CD1c-positive myeloid dendritic cell (primary cell): Measurements from ENCODE around the gene LYSMD3.

Experiments used
- DNase-seq: peaks from one replicate; pipeline ENCODE4 v3.0.0-alpha.2; 2016; ENCODE audit errors: extremely low spot score

The LYSMD3 gene

DNA sequence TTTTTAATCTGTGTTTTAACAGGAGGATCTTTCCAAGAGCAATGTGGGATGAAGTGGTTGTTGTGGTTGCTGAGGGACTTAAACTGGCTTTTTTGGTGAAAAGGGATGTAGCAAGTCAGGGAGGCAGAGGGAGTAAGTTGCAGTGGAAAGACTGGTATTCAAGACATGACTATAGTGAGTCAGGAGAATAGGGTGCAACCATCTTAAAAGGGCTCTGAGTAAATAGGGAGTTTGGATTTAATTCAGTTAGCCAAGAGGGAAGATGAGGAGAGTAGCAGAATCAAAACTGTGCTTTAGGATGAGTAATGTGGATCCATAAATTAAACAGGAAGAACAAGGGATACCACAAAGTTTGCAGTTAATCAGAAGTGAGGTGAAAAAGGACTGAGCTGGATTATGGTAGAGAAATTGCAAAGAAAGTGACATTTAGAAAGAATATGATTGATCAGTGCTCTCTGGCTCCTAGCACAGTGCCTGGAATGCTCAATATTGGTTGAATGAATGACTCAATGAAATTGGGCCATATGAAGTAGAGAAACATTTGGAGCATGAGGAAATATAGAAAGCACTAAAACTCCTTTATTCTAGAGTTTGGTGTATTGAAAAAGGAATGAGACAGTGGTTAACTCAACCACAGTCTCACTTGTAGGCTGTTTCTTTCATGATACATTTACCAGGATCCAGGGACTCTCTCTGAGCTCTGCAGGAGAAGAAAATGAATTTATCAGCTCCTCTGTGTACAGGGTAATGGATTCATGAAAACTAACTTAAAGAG, 49.6 kb downstream of the LYSMD3 start:
- no peak for DNase-seq

DNA sequence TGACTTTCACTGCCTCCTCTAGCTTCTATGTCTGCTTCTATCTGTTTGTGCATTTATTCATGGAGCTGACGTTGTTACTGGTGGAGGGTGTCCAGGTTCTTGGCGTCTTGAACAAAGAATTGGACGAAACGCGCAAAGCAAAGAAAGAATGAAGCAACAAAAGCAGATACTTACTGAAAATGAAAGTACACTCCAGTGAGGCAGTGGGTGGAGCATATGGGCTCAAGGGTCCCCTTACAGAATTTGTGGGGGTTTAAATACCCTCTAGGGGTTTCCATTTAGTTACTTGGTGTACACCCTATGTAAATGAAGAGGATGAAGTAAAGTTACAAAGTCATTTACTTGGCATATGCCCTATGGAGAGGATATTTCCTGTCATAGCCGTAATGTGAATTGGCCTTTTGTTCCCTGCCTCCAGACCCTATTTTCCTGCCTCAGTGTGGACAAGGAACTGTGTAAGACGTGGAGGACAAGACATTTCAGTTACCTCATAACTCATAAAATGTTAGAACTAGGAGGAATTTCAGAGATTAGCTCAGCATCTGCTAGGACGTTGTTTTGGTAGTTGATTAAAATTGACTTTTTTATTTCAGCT, 51.7 kb downstream of the LYSMD3 start:
- no peak for DNase-seq

DNA sequence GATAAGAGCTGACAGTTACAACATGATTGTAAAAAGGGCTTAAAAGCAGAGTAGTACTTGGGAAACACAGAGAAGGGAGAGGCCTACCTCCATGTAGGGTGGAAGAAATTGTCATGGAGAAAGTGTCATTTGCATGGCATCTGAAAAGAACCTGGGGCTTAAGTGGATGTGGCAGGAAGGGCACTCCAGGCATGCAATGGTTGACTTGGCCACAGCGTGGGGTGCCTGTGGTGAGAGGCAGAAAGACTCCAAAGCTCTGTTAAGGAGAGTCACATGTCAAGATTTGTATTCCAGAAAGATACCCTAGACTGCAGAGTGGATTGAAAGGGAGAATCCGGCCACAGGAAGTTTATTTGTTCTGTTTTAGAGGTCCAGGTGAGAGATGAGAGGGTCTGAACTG, 52.3 kb downstream of the LYSMD3 start:
- no peak for DNase-seq

DNA sequence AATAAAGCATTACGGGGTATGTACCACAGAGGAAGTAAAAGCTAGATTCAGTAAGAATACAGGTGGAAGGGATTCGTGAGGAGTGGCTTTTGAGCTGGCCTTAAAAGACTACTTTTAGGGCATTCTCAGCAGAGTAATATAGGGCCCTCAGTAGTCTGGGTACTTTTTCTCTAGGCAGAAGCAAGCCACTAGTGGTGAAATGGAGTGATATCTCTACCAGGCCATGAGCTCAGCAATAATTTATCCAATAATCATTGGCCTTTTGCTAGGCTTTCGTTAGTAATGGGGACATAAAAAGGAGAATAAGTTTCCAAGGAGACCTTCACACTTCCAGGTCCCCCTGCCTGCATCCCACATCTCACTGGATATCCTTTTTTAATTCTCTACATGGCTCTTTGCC, 53.0 kb downstream of the LYSMD3 start:
- no peak for DNase-seq

DNA sequence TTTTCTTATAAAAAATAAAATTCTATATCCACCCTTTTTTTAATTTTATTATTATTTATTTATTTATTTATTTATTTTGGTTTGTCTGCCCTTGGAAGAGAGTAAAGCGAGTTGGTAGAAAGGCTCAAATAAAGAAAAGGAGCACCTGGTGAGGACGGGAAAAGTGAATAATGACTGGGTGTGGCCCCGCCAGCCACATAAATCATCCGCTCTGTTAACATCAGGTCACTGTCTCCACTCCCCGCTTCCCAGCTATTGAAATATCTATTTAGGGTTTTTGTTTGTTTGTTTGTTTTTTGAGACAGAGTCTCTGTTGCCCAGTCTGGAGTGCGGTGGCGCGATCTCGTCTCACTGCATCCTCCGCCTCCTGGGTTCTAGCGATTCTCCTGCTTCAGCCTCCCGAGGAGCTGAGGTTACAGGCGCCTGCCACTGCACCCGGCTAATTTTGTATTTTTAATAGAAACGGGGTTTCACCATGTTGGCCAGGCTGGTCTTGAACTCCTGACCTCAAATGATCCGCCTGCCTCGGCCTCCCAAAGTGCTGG, 53.9 kb downstream of the LYSMD3 start:
- DNase-seq = no peak

DNA sequence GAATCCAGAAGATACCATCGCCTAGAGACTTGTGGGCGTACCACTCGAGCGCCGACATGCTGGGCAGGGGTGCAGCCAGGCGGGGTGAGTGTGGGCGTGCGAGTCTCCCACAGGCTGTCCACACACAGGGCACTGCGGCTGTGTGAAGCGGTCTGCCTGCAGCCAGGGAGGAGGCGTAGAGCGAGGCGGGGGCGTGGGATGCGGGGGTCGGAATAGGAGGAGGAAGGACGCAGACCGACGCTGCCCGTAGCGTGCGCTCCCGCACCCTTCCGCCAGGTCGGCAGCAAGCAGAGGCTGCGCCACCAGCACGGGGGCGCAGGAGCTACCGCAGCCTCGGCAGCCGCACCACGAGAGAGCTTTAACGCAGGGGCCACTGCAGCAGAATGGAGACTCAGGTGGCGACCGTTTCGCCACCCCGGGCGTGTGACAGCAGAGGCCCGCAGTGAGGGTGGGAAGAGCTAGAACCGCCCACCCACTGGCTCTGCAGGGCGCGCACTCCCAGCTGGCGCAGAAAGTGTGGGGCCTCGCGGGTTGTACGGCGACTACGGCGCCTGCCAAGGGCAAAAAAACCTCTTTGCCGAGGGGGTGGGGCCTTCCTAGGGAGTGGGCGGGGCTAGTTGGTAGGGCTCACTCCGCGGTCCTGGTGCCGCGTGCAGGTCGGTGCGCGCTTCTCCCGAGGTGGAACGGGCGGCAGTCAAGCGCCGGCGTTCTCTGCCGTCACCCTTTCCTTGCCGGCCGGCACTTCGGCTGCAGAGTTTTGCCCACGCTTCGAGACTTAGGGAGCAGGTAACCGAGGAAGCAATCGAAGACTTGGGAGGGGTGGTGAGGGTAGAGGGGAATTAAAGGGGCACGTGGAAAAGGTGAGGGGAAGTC, 54.9 kb downstream of the LYSMD3 start, which contains the start of the genes MBLAC2 and POLR3G:
Gene MBLAC2, minus strand, starts transcription at position 537 of the 873 bp plus-strand sequence. Its CDS starts 479 bp downstream, at position 58.
Gene POLR3G, plus strand, starts transcription at position 630 of the 873 bp plus-strand sequence. CDS start 10,704 bp downstream, outside the sequence.
- DNase-seq = peak; percentile 94

DNA sequence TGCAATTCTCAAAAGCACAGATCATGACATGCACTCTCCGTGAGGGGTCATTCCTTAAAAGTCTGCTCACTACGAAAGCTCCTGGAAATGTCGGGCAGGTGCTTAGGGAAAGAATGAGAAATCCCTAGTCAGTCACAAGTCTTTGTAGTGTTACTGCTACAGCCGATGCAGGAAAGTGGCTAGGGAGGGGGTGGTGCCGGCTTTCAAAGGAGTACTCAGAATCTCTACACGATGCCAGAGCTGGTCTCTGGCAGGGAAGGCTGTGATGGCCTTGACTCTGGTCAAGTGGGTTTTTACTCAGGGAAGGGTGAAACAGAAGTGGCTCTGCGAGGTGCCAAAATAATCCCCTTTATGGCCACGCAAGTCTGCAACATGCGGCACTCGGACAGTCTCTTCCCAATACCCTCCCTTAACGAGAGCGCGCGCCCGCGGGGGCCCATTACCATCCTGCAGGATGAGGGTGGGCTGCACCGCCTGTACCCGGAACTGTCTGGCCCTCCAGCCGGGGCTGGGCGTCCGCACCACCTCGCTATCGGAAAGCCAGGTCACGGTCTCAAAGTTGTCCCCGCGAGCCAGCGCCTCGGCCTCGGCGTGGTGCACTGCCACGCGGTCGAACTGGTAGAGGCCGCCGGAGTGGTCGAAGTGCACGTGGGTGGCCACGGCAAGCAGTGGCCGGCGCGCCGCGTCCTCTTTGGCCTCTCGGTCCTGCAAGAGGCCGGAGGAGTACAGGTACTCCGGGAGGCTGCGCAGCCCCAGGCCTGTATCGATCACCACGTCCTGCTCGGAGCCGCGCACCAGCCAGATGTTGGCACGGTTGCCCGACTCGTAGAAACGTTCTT, 55.8 kb downstream of the LYSMD3 start:
- DNase-seq = peak; percentile 6

DNA sequence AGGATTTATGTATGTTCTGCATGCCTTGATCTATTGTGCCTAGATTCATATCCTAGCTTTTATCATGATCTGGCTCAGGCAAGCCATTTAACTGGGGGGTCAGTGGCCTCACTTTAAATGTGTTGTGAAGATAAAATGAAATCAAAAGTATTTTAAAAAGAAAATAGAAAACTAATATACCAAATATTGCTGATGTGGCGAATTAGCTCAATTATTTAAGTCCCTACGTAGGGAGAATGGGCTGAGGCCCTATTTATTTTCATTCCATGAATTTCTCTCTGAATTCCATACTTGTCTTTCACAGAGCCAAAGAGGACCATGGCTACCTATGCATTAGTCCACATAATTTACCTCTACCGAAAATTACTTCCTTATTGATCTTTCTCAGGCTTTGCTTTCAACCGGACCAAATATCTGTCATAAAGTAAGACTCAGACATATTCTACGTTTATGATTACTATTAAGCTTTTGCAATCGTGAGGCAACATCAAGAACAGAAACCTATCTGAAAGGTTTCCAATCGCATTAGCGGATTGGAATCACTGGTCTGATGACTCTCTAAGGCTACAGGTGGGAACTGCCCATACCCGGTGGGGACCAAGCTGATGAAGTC, 56.5 kb downstream of the LYSMD3 start:
- peak; percentile 3 for DNase-seq
